Testis (tissue), 2 donors: Measurements from ENCODE around the gene CHRNB2.

ENCODE experiments used
- CTCF ChIP-seq, 3 experiments: fragments of 450-650 bp in 2 of 3; fragments of 200-600 bp in 1 of 3; sonication (generic) in 1 of 3; IDR thresholded peaks; one replicate each; pipeline ENCODE4 v1.5.1; 2016 to 2019; ENCODE audit warnings: antibody characterized with exemption in 3 of 3, mild to moderate bottlenecking in 2 of 3, moderate library complexity in 1 of 3
- POLR2A ChIP-seq: fragments of 450-650 bp; IDR thresholded peaks from one replicate; pipeline ENCODE4 v1.6.1; 2017; ENCODE audit warnings: antibody characterized with exemption, mild to moderate bottlenecking, moderate library complexity

- TF ChIP-seq CTCF (IDR thresholded peaks at IDR 0.05) (no peak), POLR2A (no peak)
Measured at GRCh38 chr1:154573168-154573510, 5.6 kb downstream of the CHRNB2 start.
